ENCODE results near the gene UST.

DNA sequence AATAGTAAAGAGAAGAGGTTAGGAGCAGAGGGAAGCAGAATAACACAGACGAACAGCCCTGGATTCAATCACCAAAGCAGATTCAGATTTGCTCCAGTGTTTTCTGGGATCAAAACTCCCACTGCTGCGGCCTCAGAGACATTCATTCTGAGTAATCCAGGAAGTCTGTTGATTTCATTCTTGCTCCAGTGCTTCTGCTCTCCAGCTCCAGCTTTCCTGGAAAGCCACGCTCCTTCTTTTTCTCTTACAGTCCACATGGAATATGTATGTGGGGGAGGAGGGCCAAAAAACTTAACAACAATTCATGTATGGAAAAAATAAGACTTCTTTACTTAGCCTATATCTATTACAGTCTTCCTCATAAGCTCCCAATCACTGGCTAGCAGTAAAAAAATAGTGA, 26.4 kb upstream of the UST start:
- TF ChIP-seq, protein P1, sequence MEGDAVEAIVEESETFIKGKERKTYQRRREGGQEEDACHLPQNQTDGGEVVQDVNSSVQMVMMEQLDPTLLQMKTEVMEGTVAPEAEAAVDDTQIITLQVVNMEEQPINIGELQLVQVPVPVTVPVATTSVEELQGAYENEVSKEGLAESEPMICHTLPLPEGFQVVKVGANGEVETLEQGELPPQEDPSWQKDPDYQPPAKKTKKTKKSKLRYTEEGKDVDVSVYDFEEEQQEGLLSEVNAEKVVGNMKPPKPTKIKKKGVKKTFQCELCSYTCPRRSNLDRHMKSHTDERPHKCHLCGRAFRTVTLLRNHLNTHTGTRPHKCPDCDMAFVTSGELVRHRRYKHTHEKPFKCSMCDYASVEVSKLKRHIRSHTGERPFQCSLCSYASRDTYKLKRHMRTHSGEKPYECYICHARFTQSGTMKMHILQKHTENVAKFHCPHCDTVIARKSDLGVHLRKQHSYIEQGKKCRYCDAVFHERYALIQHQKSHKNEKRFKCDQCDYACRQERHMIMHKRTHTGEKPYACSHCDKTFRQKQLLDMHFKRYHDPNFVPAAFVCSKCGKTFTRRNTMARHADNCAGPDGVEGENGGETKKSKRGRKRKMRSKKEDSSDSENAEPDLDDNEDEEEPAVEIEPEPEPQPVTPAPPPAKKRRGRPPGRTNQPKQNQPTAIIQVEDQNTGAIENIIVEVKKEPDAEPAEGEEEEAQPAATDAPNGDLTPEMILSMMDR (IDR thresholded peaks at IDR 0.05; ENCODE audit: poor library complexity, severe bottlenecking) = no peak
- TF ChIP-seq RAD21 (conservative IDR thresholded peaks at IDR 0.05) = no peak
- TF ChIP-seq POLR2AphosphoS5 (IDR thresholded peaks at IDR 0.05) = no peak
- TF ChIP-seq TAF1 (IDR thresholded peaks at IDR 0.05; ENCODE audit: low read depth) = no peak
- TF ChIP-seq EP300 (conservative IDR thresholded peaks at IDR 0.05; ENCODE audit: poor library complexity, severe bottlenecking) = no peak
- TF ChIP-seq, protein P2, sequence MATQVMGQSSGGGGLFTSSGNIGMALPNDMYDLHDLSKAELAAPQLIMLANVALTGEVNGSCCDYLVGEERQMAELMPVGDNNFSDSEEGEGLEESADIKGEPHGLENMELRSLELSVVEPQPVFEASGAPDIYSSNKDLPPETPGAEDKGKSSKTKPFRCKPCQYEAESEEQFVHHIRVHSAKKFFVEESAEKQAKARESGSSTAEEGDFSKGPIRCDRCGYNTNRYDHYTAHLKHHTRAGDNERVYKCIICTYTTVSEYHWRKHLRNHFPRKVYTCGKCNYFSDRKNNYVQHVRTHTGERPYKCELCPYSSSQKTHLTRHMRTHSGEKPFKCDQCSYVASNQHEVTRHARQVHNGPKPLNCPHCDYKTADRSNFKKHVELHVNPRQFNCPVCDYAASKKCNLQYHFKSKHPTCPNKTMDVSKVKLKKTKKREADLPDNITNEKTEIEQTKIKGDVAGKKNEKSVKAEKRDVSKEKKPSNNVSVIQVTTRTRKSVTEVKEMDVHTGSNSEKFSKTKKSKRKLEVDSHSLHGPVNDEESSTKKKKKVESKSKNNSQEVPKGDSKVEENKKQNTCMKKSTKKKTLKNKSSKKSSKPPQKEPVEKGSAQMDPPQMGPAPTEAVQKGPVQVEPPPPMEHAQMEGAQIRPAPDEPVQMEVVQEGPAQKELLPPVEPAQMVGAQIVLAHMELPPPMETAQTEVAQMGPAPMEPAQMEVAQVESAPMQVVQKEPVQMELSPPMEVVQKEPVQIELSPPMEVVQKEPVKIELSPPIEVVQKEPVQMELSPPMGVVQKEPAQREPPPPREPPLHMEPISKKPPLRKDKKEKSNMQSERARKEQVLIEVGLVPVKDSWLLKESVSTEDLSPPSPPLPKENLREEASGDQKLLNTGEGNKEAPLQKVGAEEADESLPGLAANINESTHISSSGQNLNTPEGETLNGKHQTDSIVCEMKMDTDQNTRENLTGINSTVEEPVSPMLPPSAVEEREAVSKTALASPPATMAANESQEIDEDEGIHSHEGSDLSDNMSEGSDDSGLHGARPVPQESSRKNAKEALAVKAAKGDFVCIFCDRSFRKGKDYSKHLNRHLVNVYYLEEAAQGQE (IDR thresholded peaks at IDR 0.05; ENCODE audit: borderline replicate concordance) = no peak
- no peak for TF ChIP-seq EZH2 (IDR thresholded peaks at IDR 0.05; ENCODE audit: borderline replicate concordance, insufficient read depth, low read length, poor library complexity, severe bottlenecking)
- TF ChIP-seq MXI1 (conservative IDR thresholded peaks at IDR 0.05; ENCODE audit: poor library complexity, severe bottlenecking) = no peak
